GM12874 (cell line): ENCODE data around the gene SPEM2.

Experiments used
- CTCF ChIP-seq: IDR thresholded peaks from 2 replicates; pipeline ENCODE4 v1.5.1; 2011; ENCODE audit warnings: low read depth, mild to moderate bottlenecking, control low read depth, low read length, moderate library complexity; ENCODE audit not compliant: insufficient read depth

SPEM2 gene

GRCh38 chr17:7405350-7406234 lies 19.8 kb upstream of the SPEM2 start:
- no peak for TF ChIP-seq CTCF

GRCh38 chr17:7406235-7406825 lies 19.1 kb upstream of the SPEM2 start:
- no peak for TF ChIP-seq CTCF

DNA sequence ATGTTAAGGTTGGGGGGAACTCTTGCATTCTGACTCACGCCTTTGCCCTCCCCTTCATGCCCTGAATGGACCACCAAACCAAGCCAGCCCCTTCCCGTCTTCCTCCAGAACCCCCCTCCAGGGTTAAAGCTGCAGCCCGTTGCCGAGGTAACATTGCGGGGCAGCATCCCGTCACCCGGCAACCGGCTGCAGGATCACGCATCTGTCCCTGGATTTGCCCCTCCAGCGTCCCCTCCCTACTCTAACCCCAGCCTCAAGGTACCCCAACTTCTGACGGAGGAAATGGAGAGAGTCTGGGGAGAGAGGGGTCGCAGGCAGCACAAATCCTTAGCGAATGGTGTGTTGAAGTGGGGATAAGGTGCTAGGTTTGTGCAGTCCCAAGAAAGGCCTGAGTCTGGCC lies 18.3 kb upstream of the SPEM2 start:
- TF ChIP-seq CTCF, result no peak

GRCh38 chr17:7407485-7408251 lies 17.7 kb upstream of the SPEM2 start, which contains the start of gene NLGN2:
TSS of gene NLGN2 (plus strand) at chr17:7407845. CDS start at chr17:7408256, 411 bp downstream.
- TF ChIP-seq CTCF, result no peak

- no peak for TF ChIP-seq CTCF
Observed at GRCh38 chr17:7408252-7408727, 17.1 kb upstream of the SPEM2 start.

GRCh38 chr17:7408863-7409262 lies 16.6 kb upstream of the SPEM2 start:
- TF ChIP-seq CTCF, result no peak

DNA sequence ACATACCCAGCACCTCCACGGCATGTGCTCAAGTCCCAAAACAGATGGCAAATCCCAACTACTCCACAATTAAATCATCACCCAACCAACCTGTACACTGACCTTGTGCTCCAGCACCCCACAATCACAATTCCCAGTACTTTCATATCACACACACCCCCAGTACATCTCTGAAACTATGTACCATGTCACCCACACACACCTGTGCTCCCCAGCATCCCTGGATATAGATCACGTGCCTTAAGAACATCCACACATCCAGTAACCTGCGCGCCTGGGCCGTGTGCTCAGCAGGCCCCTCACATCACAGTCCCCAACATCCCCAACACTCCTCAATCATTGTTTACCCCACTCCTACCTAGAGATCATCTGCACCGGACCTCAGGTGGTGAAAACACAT lies 15.7 kb upstream of the SPEM2 start:
- no peak for TF ChIP-seq CTCF
